C4-2B (cell line): Measurements from ENCODE around the gene EMX2.

ENCODE experiments used
- H3K27ac ChIP-seq: fragments of 450-650 bp; 2 replicates; pipeline ENCODE4 v1.5.1; 2017
- CTCF ChIP-seq: fragments of 450-650 bp; conservative IDR thresholded peaks from 2 replicates; pipeline ENCODE4 v1.5.1; 2017; ENCODE audit warnings: mild to moderate bottlenecking
- ZFX ChIP-seq: fragments of 450-650 bp; IDR thresholded peaks from 2 replicates; pipeline ENCODE4 v1.6.1; 2017

Gene EMX2

DNA sequence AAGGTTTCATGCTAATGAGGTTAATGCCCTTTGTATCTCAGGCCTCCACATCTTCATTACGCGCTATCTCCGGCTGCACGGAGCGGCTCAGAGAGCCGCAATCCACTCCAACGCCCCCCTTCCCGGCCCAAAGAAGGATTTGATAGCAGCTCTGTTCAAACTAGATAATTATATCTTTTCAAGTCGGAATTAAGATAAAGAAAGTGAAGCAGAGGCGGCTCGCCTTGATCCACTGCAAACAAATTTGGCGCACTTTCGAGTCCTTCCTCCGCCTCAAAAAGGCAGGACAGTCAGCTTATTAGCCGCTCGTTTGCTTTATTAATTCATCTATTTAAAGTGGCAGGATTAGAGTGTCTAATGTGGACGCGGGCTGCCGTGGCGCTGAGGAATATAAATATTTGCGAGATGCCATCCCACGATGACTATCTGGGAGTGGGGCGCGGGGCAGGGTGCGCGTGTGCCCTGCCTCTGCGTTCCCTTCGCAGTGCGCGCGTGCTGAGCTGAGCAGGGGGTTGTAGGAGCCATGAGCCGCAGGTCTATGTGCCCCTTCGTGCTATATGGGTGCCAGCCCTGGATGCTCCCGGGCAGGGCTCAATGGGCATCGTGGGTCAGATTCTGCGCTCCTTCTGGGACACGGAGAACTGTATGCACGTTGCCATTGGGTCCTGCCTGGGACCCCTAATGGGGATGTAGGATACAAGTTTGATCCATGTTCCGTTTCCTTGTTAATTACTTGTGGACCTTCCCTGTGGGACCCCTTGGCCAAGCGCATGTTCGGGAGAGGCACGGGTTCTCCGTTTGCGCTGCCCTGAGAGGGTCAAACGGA lies 9.0 kb downstream of the EMX2 start:
- TF ChIP-seq ZFX (no peak), CTCF (no peak)
- peak overlapping the region; percentile 20; the same call in 1 of the 2 replicates for H3K27ac ChIP-seq

DNA sequence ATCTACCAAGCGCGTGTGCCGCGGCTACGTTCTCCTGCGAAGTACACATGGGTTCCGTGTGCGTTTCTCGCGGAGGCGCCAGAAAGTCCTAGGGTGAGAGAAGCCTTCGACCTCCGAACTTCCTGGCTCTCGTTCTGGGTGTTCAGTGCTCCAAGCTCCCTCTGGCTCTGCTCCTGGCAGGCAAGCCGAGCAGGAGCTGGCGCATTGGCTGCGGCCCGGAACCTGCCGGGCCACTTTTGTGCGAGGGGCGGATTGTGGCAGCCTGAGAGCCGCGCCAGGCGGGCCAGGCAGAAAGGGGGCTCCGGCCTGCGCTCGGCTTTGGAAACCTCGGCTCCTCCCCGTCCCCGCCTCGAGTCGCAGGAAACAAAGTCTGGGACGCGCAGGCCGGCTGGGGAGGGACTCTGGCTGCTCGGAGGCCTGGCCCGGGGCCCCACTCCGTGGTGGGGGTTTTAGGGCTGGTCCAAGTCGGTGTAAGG lies 9.6 kb downstream of the EMX2 start:
- peak overlapping the region; percentile 20 for H3K27ac ChIP-seq
- no peak for TF ChIP-seq ZFX
- TF ChIP-seq CTCF = no peak

GRCh38 chr10:117552701-117553141 lies 10.2 kb downstream of the EMX2 start:
- H3K27ac ChIP-seq = peak overlapping the region; percentile 20
- TF ChIP-seq CTCF = no peak
- no peak for TF ChIP-seq ZFX

- H3K27ac ChIP-seq = no peak overlapping the region
- TF ChIP-seq ZFX (no peak), CTCF (no peak)
Observed at GRCh38 chr10:117553142-117553814, 10.7 kb downstream of the EMX2 start.

DNA sequence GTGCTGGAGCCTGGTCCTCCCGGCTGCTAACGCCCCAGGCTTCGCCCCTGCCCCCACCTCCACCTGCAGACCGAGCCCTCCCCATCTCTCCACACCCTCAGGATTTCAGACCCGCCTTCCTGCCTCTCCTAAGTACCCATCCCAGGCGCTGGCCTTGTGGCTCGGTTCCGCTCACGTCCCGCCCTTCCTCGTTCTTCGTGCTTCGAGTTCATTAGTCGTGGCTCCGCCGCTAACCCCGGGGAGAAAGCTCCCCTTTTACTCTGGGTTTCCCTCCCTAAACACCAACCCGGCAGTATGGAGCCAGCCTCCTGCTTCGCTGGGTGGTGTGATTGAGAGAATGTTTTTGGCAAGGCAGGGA lies 11.2 kb downstream of the EMX2 start:
- TF ChIP-seq CTCF = no peak
- no peak for TF ChIP-seq ZFX
- no peak overlapping the region for H3K27ac ChIP-seq

- no peak overlapping the region for H3K27ac ChIP-seq
- TF ChIP-seq CTCF (no peak), ZFX (no peak)
Observed at GRCh38 chr10:117554241-117554814, 11.8 kb downstream of the EMX2 start.

- TF ChIP-seq CTCF (no peak), ZFX (no peak)
Observed at GRCh38 chr10:117555017-117555416, 12.5 kb downstream of the EMX2 start.

More at GRCh38 chr10:117555017-117555416, 12.5 kb downstream of the EMX2 start:
- no peak overlapping the region for H3K27ac ChIP-seq
